ENCODE results near the gene IGSF22. TPM values are rescaled to one million over a fixed set of nuclear protein-coding genes. Genes with fewer than 3 reads are reported as not detected.

The IGSF22 gene
- total and polyA plus RNA-seq, 5 donors from 2014 or later: 2.1 to 6.2 (median 3.1) TPM

DNA sequence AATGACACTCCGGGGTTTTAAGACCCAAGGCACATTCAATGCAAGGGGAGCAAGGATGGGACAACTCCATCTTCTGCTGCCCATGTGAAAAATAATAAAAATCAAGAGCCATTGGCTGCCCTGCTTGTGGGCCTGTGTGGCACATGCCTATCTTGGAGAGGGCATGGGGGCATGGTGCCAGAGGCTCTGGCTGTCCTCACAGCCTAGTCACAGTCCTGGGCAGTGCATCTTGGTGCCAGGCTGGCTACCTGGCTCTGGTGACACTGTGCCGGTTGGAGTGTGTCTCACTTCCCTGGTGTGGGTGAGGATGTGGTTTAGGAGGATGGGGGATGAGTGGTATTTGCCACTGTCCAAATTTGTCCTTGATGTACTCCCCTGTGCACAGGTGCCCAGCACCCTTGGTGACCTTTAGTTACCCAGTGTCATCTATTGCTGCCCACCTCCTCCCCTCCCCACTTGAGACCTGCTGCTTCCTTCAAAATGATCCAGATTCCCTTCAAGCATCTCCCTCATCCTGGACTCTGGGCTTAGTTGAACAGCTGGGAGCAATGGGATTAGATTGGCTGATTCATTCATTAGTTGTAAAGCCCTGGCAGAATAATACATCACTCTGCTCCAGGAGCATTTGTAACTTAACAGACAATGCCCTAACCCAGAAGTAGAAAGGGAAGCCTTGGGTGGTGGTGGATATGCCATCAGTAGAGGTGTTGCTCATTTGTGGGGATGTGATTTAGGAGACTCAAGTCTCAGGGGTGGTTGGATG is 22.8 kb downstream of the IGSF22 start:
- H3K27ac Mint-ChIP-seq: no peak overlapping the region
- H3K4me3 Mint-ChIP-seq: peak overlapping the region in 2 of 4 donors; percentile 64 to 65
- peaks cover 21% of the 10 kb centered on the region for H3K4me1 ChIP-seq (ENCODE audit: control insufficient read depth, insufficient read depth, low read length, poor library complexity, severe bottlenecking)
- ATAC-seq (ENCODE audit: low read depth in 2 of 2): no peak
- peaks cover 22% of the 10 kb centered on the region for H3K27me3 Mint-ChIP-seq
- H3K9me3 Mint-ChIP-seq: peaks cover 0 to 1% (median 0%) of the 10 kb centered on the region in 7 donors
- no peaks in the 10 kb centered on the region for H3K36me3 Mint-ChIP-seq
- no peak overlapping the region for H3K27ac ChIP-seq (ENCODE audit: insufficient read depth, low read length, poor library complexity, severe bottlenecking)
- H3K9me3 ChIP-seq (ENCODE audit: control insufficient read depth in 2 of 2, low read length in 2 of 2): no peaks in the 10 kb centered on the region
- no peak overlapping the region for H3K4me3 ChIP-seq (ENCODE audit: low read depth, low read length)
- H3K27me3 ChIP-seq (ENCODE audit: control insufficient read depth, insufficient read depth, low read length): no peaks in the 10 kb centered on the region
- no peak for DNase-seq
- no peaks in the 10 kb centered on the region for H3K36me3 ChIP-seq (ENCODE audit: control insufficient read depth, insufficient read depth, low read length)
- H3K4me1 Mint-ChIP-seq: peaks cover 0 to 45% (median 10%) of the 10 kb centered on the region in 4 donors

- Mint-ChIP-seq H3K36me3 (no peaks in the 10 kb centered on the region), H3K27ac (no peak overlapping the region), H3K27me3 (peaks cover 17% of the 10 kb centered on the region), H3K9me3 (peaks cover 0 to 1% (median 0%) of the 10 kb centered on the region in 7 donors), H3K4me3 (peak overlapping the region in 2 of 4 donors; percentile 25 to 28), H3K4me1 (peaks cover 0 to 42% (median 8%) of the 10 kb centered on the region in 4 donors)
- Histone ChIP-seq H3K36me3 (ENCODE audit: control insufficient read depth, insufficient read depth, low read length) (no peaks in the 10 kb centered on the region), H3K4me3 (ENCODE audit: low read depth, low read length) (no peak overlapping the region), H3K9me3 (ENCODE audit: control insufficient read depth in 2 of 2, low read length in 2 of 2) (no peaks in the 10 kb centered on the region), H3K27ac (ENCODE audit: insufficient read depth, low read length, poor library complexity, severe bottlenecking) (no peak overlapping the region), H3K27me3 (ENCODE audit: control insufficient read depth, insufficient read depth, low read length) (no peaks in the 10 kb centered on the region), H3K4me1 (ENCODE audit: control insufficient read depth, insufficient read depth, low read length, poor library complexity, severe bottlenecking) (peaks cover 23% of the 10 kb centered on the region)
- DNase-seq (no peak), ATAC-seq (ENCODE audit: low read depth in 2 of 2) (no peak)
These were observed 24.3 kb downstream of the IGSF22 start for GRCh38 chr11:18701614-18702216.

GRCh38 chr11:18700872-18701271 is 25.1 kb downstream of the IGSF22 start:
- Mint-ChIP-seq H3K36me3 (no peaks in the 10 kb centered on the region), H3K27ac (peak overlapping the region in 1 of 3 donors; percentile 84), H3K4me1 (peaks cover 0 to 37% (median 7%) of the 10 kb centered on the region in 4 donors), H3K9me3 (peaks cover 0 to 1% (median 0%) of the 10 kb centered on the region in 7 donors), H3K27me3 (peaks cover 16% of the 10 kb centered on the region), H3K4me3 (peak overlapping the region in 2 of 4 donors; percentile 25 to 41)
- no peaks in the 10 kb centered on the region for H3K27me3 ChIP-seq (ENCODE audit: control insufficient read depth, insufficient read depth, low read length)
- ATAC-seq (ENCODE audit: low read depth in 2 of 2) (no peak), DNase-seq (no peak)
- no peak overlapping the region for H3K4me3 ChIP-seq (ENCODE audit: low read depth, low read length)
- no peaks in the 10 kb centered on the region for H3K9me3 ChIP-seq (ENCODE audit: control insufficient read depth in 2 of 2, low read length in 2 of 2)
- no peak overlapping the region for H3K27ac ChIP-seq (ENCODE audit: insufficient read depth, low read length, poor library complexity, severe bottlenecking)
- H3K4me1 ChIP-seq (ENCODE audit: control insufficient read depth, insufficient read depth, low read length, poor library complexity, severe bottlenecking): peaks cover 16% of the 10 kb centered on the region
- no peaks in the 10 kb centered on the region for H3K36me3 ChIP-seq (ENCODE audit: control insufficient read depth, insufficient read depth, low read length)

DNA sequence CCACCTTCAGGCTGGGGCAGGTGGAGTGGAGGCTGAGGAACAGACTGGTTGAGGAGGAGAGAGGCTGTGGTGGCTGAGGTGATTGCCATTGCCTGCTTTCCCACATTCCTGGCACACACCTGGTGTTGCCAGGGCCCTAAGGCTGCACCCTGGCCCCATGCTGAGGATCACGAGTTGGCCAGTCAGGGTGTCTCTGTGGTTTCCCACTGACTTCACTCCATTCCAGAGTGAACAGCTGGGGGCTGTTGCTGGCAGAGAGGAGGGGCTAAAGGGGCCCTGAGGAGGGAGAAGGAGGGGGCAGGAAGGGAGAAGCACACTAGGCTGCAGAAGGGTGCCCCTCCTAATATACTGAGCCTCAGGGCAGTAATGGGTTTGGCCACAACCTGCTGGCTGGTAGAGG is 25.6 kb downstream of the IGSF22 start:
- no peaks in the 10 kb centered on the region for H3K36me3 Mint-ChIP-seq
- H3K27ac Mint-ChIP-seq: peak overlapping the region; percentile 59 to 86 (median 62)
- Histone ChIP-seq H3K27ac (ENCODE audit: insufficient read depth, low read length, poor library complexity, severe bottlenecking) (no peak overlapping the region), H3K27me3 (ENCODE audit: control insufficient read depth, insufficient read depth, low read length) (no peaks in the 10 kb centered on the region), H3K4me1 (ENCODE audit: control insufficient read depth, insufficient read depth, low read length, poor library complexity, severe bottlenecking) (peaks cover 11% of the 10 kb centered on the region), H3K9me3 (ENCODE audit: control insufficient read depth in 2 of 2, low read length in 2 of 2) (no peaks in the 10 kb centered on the region), H3K4me3 (ENCODE audit: low read depth, low read length) (no peak overlapping the region), H3K36me3 (ENCODE audit: control insufficient read depth, insufficient read depth, low read length) (no peaks in the 10 kb centered on the region)
- H3K4me3 Mint-ChIP-seq: peak overlapping the region in 3 of 4 donors; percentile 83 to 90 (median 85)
- no peak for ATAC-seq (ENCODE audit: low read depth in 2 of 2)
- peaks cover 0 to 1% (median 0%) of the 10 kb centered on the region in 7 donors for H3K9me3 Mint-ChIP-seq
- H3K27me3 Mint-ChIP-seq: peaks cover 16% of the 10 kb centered on the region
- H3K4me1 Mint-ChIP-seq: peaks cover 0 to 32% (median 6%) of the 10 kb centered on the region in 4 donors
- no peak for DNase-seq

- DNase-seq (no peak), ATAC-seq (ENCODE audit: low read depth in 2 of 2) (no peak)
- Histone ChIP-seq H3K4me1 (ENCODE audit: control insufficient read depth, insufficient read depth, low read length, poor library complexity, severe bottlenecking) (peaks cover 8% of the 10 kb centered on the region), H3K9me3 (ENCODE audit: control insufficient read depth in 2 of 2, low read length in 2 of 2) (no peaks in the 10 kb centered on the region), H3K36me3 (ENCODE audit: control insufficient read depth, insufficient read depth, low read length) (no peaks in the 10 kb centered on the region), H3K27ac (ENCODE audit: insufficient read depth, low read length, poor library complexity, severe bottlenecking) (no peak overlapping the region), H3K27me3 (ENCODE audit: control insufficient read depth, insufficient read depth, low read length) (no peaks in the 10 kb centered on the region), H3K4me3 (ENCODE audit: low read depth, low read length) (no peak overlapping the region)
- Mint-ChIP-seq H3K4me3 (peak overlapping the region; percentile 83 to 90 (median 86)), H3K4me1 (peaks cover 0 to 27% (median 4%) of the 10 kb centered on the region in 4 donors), H3K9me3 (peaks cover 0 to 1% (median 0%) of the 10 kb centered on the region in 7 donors), H3K36me3 (no peaks in the 10 kb centered on the region), H3K27ac (peak overlapping the region; percentile 62 to 91 (median 86)), H3K27me3 (peaks cover 13% of the 10 kb centered on the region)
These were observed 26.1 kb downstream of the IGSF22 start for GRCh38 chr11:18699848-18700261.

DNA sequence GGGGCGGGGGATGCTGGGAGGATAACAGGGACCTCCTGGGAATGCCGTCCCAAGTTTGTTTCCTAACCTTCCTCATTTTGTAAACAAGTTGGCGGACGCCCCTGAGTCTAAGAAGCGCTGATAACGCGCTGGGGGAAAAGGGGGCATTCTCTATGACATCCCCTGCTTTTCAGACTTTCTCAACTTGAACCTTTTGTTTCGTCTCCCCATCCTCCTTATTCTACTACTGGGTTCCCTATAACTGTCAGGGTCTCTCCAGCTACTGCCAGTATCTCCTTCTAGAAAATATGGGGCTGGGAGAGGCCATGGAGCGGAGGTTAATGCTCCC is 26.8 kb downstream of the IGSF22 start:
- Histone ChIP-seq H3K36me3 (ENCODE audit: control insufficient read depth, insufficient read depth, low read length) (no peaks in the 10 kb centered on the region), H3K27ac (ENCODE audit: insufficient read depth, low read length, poor library complexity, severe bottlenecking) (no peak overlapping the region), H3K9me3 (ENCODE audit: control insufficient read depth in 2 of 2, low read length in 2 of 2) (no peaks in the 10 kb centered on the region), H3K27me3 (ENCODE audit: control insufficient read depth, insufficient read depth, low read length) (no peaks in the 10 kb centered on the region), H3K4me1 (ENCODE audit: control insufficient read depth, insufficient read depth, low read length, poor library complexity, severe bottlenecking) (peaks cover 8% of the 10 kb centered on the region), H3K4me3 (ENCODE audit: low read depth, low read length) (peak overlapping the region; percentile 57)
- H3K27ac Mint-ChIP-seq: peak overlapping the region; percentile 43 to 91 (median 86)
- peaks cover 0 to 20% (median 4%) of the 10 kb centered on the region in 4 donors for H3K4me1 Mint-ChIP-seq
- ATAC-seq (ENCODE audit: low read depth in 2 of 2) (no peak), DNase-seq (no peak)
- peaks cover 7% of the 10 kb centered on the region for H3K27me3 Mint-ChIP-seq
- H3K9me3 Mint-ChIP-seq: peaks cover 0 to 1% (median 0%) of the 10 kb centered on the region in 7 donors
- peak overlapping the region; percentile 83 to 90 (median 86) for H3K4me3 Mint-ChIP-seq
- no peaks in the 10 kb centered on the region for H3K36me3 Mint-ChIP-seq

DNA sequence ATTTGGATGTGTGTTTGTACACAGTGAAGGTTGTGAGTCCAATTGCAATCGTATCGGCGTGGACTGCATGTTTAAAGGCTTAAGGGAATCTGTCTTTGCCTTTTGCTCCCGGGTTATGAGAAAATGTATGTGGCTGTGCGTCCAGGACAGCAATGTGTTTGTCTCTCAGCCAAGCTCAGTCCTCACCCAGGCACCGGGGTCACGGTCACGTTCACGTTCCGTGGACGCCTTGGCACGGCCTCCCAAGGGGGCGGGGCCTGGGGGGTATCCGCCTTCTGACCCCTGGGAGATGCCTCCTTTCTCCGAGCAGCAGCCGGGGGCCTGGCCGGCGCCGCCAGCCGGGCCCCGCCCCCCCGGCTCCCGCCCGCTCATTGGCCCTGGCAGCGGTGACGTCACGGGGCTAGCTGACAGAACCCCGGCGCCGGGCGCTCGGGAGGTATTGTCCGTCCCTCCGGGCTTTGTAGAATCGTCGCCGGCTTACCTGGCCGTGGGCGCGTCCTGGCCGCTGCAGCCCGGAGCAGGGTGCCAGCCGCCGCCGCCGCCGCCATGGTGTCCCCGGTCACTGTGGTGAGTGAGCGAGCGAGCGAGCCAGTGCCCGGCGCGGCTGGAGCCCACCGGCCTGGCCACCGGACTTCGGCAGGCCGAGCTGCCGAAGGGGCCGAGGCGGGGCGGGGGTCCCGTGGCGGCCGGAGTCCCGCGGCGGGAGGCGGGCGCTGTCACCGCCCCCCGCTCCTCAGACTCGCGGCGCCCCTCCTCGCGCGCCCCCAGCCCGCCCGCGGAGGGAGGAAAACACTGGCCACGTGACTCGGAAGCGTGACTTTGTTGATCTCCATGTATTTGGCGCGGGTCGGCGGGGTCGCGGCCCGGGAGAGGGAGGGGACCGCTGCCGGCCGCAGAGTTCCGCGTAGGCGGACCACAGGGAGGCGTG is 27.4 kb downstream of the IGSF22 start, which contains the start of gene TMEM86A:
Gene TMEM86A (plus strand): TSS at position 439 of the 928 bp plus-strand sequence. CDS start 108 bp downstream, at position 547.
- Mint-ChIP-seq H3K27ac (peak within 1 kb of the TSS; percentile 43 to 91 (median 86)), H3K4me3 (peak within 1 kb of the TSS; percentile 84 to 90 (median 86)), H3K27me3 (peaks cover 2% of the 10 kb centered on the region), H3K9me3 (peaks cover 0 to 1% (median 0%) of the 10 kb centered on the region in 7 donors), H3K4me1 (peaks cover 0 to 16% (median 4%) of the 10 kb centered on the region in 4 donors), H3K36me3 (no peaks in the 10 kb centered on the region)
- ATAC-seq (ENCODE audit: low read depth in 2 of 2): peak; percentile 91 to 95
- Histone ChIP-seq H3K4me3 (ENCODE audit: low read depth, low read length) (peak within 1 kb of the TSS; percentile 71), H3K4me1 (ENCODE audit: control insufficient read depth, insufficient read depth, low read length, poor library complexity, severe bottlenecking) (peaks cover 8% of the 10 kb centered on the region), H3K27me3 (ENCODE audit: control insufficient read depth, insufficient read depth, low read length) (no peaks in the 10 kb centered on the region), H3K27ac (ENCODE audit: insufficient read depth, low read length, poor library complexity, severe bottlenecking) (peak within 1 kb of the TSS; percentile 59), H3K9me3 (ENCODE audit: control insufficient read depth in 2 of 2, low read length in 2 of 2) (no peaks in the 10 kb centered on the region), H3K36me3 (ENCODE audit: control insufficient read depth, insufficient read depth, low read length) (no peaks in the 10 kb centered on the region)
- peak; percentile 86 to 91 (median 88) for DNase-seq
